ENCODE data around the gene ZNF280C. TPM values are rescaled to one million over a fixed set of nuclear protein-coding genes. Genes with fewer than 3 reads are reported as not detected.

The ZNF280C gene
- total RNA-seq, result 7.3 and 8.5 TPM in 2 replicates
- 2.7 and 3.2 TPM in 2 replicates for polyA plus RNA-seq

GRCh38 chrX:130268449-130269170, at the start of gene ZNF280C:
ZNF280C (minus strand) TSS chrX:130268899; CDS start chrX:130260449, 8,450 bp downstream.
- peaks cover 4% of the 10 kb centered on the region for H3K4me1 ChIP-seq (ENCODE audit: insufficient read depth)
- H2AFZ ChIP-seq, result peak within 1 kb of the TSS; percentile 66

GRCh38 chrX:130304587-130305368, 36.1 kb upstream of the ZNF280C start:
- Histone ChIP-seq H3K9me3 (ENCODE audit: low read depth) (peaks cover 3% of the 10 kb centered on the region), H3K9me2 (replicated peaks; ENCODE audit: insufficient read depth) (no peaks in the 10 kb centered on the region), H2AFZ (no peak overlapping the region), H3K4me3 (no peak overlapping the region), H3K27me3 (no peaks in the 10 kb centered on the region), H3K79me2 (no peaks in the 10 kb centered on the region), H4K20me1 (ENCODE audit: insufficient read depth, poor library complexity, severe bottlenecking) (no peaks in the 10 kb centered on the region), H3K36me3 (replicated peaks; ENCODE audit: insufficient read depth, low read depth) (no peaks in the 10 kb centered on the region), H3K4me2 (no peak overlapping the region), H3K27ac (no peak overlapping the region), H3K4me1 (ENCODE audit: insufficient read depth) (no peaks in the 10 kb centered on the region)
- 89% methylated on average over 5 of the region's 5 CpGs for WGBS (ENCODE audit: low lambda C conversion rate, missing lambda C conversion rate)
- no peak for DNase-seq (ENCODE audit: low spot score)
- TF ChIP-seq CTCF (IDR thresholded peaks at IDR 0.05; ENCODE audit: poor library complexity), result no peak
- no peak for TF ChIP-seq EZH2phosphoT487 (IDR thresholded peaks at IDR 0.05; ENCODE audit: low read depth, severe bottlenecking, unreplicated experiment)
- TF ChIP-seq EZH2 (IDR thresholded peaks at IDR 0.05; ENCODE audit: borderline replicate concordance), result no peak

More at GRCh38 chrX:130268449-130269170, at the start of gene ZNF280C:
- Histone ChIP-seq H3K79me2 (peaks cover 33% of the 10 kb centered on the region), H3K9me3 (ENCODE audit: low read depth) (no peaks in the 10 kb centered on the region), H3K36me3 (replicated peaks; ENCODE audit: insufficient read depth, low read depth) (no peaks in the 10 kb centered on the region), H3K9me2 (replicated peaks; ENCODE audit: insufficient read depth) (no peaks in the 10 kb centered on the region), H3K27ac (peak within 1 kb of the TSS; percentile 90), H3K27me3 (no peaks in the 10 kb centered on the region), H4K20me1 (ENCODE audit: insufficient read depth, poor library complexity, severe bottlenecking) (peaks cover 3% of the 10 kb centered on the region), H3K4me2 (peak within 1 kb of the TSS; percentile 77), H3K4me3 (peak within 1 kb of the TSS; percentile 27)
- DNase-seq (ENCODE audit: low spot score), result peak; percentile 92
- WGBS (ENCODE audit: low lambda C conversion rate, missing lambda C conversion rate), result 48% methylated on average over 46 of the region's 59 CpGs
- TF ChIP-seq EZH2 (IDR thresholded peaks at IDR 0.05; ENCODE audit: borderline replicate concordance) (no peak), CTCF (IDR thresholded peaks at IDR 0.05; ENCODE audit: poor library complexity) (peak; percentile 30)

GRCh38 chrX:130301977-130302376, 33.3 kb upstream of the ZNF280C start:
- Histone ChIP-seq H3K9me2 (replicated peaks; ENCODE audit: insufficient read depth) (no peaks in the 10 kb centered on the region), H3K79me2 (no peaks in the 10 kb centered on the region), H3K27ac (no peak overlapping the region), H3K27me3 (no peaks in the 10 kb centered on the region), H3K4me2 (no peak overlapping the region), H3K36me3 (replicated peaks; ENCODE audit: insufficient read depth, low read depth) (no peaks in the 10 kb centered on the region), H3K4me3 (no peak overlapping the region), H4K20me1 (ENCODE audit: insufficient read depth, poor library complexity, severe bottlenecking) (no peaks in the 10 kb centered on the region), H2AFZ (no peak overlapping the region), H3K9me3 (ENCODE audit: low read depth) (peaks cover 3% of the 10 kb centered on the region), H3K4me1 (ENCODE audit: insufficient read depth) (no peaks in the 10 kb centered on the region)
- DNase-seq (ENCODE audit: low spot score), result no peak
- 53% methylated on average over 1 of the region's 1 CpG for WGBS (ENCODE audit: low lambda C conversion rate, missing lambda C conversion rate)
- TF ChIP-seq EZH2 (IDR thresholded peaks at IDR 0.05; ENCODE audit: borderline replicate concordance) (no peak), EZH2phosphoT487 (IDR thresholded peaks at IDR 0.05; ENCODE audit: low read depth, severe bottlenecking, unreplicated experiment) (no peak), CTCF (IDR thresholded peaks at IDR 0.05; ENCODE audit: poor library complexity) (no peak)
